ENCODE measurements around the gene XIRP1.

Gene XIRP1

DNA sequence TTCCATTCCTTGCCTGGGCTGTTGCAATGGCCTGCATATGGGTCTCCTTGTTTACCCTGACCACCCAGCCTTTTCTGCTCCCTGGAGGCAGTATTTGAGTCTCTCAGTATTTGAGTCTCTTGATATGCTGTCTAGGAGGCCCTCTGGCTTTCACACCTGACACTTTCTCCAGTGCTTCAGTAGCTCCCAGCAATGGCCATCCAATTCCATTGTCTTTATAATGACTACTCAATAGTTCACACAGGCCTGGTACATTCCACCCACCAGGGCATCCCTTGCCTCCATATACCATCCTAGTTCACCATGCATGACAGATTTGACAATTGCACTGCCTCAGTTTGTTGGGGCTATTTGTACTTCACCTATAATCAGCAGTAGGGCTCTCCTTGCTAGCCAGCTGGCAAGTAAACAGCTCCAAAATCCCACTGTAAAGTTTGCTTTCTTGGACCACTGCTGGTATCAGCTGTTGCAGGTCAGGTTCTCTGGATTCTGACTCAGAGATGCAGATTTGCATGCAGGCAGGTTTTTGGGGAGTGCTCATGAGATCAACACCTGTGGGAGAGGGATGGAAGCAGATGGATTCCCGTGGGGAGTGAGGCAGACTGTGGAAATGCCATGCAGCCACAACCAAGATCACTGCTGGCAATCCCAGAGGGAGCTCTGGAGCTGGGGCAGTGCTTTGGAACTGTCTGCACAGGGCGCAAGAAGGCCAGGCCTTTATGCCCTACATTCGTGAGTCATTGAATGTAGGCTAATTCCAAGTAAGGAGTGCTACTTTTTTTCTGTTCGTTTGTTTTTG lies 19.1 kb upstream of the XIRP1 start:
- in situ Hi-C loops (cut with MboI; ENCODE audit: low pct_unique_long_range_greater_than_20kb, low sequenced_read_pairs): no loop called here
- no peak for DNase-seq

DNA sequence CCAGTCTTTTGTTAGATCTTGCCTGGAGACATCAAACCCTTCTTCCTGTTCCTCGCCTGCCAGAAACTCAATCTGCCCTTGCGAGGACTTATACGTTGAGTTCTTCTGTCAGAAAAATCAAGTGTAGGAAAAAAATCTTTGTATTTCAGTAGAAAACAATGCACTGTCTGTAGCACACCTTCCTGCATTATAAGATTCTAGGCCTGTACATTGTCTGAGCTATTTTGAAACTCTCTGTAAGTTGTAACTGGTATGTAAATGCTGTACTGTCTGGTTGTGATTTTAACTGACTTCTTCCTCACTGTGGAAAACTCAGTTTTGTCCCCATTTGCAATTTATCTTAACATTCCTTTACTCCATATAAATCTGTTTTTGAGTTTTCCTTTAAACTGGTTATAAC lies 17.7 kb upstream of the XIRP1 start:
- in situ Hi-C loops (cut with MboI; ENCODE audit: low pct_unique_long_range_greater_than_20kb, low sequenced_read_pairs): no loop called here
- no peak for DNase-seq

DNA sequence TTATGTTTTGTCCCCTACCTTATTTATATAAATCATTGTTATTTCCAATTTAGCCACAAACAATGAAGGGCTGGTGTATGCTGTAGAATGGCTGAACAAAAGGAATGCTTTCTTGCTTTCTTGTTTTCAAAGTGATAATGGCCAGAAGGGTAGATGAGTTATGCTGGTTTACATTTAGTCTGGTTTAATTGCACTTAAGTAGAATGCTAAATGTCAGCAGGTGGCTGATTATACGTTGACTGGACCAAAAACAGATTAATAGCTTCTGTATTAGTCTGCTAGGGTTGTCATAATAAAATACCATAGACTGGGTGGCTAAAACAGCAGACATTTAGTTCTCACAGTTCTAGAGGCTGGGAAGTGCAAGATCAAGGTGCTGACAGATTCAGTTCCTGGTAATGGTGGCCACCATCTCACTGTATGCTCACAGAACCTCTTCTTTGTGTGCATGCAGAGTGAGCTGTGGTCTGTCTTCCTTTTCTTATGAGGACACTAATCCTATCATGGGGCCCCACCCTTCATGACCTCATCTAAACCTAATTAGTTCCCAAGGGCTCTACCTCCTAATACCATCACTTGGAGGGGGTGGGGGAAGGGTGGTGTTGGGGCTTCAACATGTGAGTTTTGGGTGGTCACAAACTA lies 17.1 kb upstream of the XIRP1 start:
- in situ Hi-C loops (cut with MboI; ENCODE audit: low pct_unique_long_range_greater_than_20kb, low sequenced_read_pairs): no loop called here
- DNase-seq: no peak

DNA sequence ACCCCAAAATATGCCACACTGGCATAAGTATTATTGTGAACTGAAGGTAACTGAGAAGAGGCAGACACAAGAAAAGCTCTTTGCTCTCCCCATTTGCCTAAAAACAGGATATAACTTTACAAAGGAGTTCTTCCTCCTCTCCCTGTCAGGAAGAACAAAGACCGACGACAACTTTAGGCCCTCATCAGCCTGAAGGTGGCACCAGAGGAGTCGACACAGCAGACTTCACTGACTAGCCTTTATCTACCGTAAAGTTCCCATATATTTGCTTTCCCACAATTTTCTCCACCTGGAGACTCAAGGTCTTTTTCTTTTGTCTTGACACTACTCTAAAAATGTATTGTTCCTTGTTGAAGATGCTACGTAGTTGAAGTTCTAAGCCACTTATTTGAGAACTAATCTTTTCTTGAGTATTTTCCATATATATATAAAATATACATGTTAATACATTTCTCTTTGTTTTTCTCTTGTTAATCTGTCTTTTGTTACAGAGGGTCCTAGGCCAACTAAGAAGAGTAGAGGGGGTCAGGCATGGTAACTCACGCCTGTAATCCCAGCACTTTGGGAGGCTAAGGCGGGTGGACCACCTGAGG lies 16.2 kb upstream of the XIRP1 start:
- in situ Hi-C loops (cut with MboI; ENCODE audit: low pct_unique_long_range_greater_than_20kb, low sequenced_read_pairs): no loop called here

DNA sequence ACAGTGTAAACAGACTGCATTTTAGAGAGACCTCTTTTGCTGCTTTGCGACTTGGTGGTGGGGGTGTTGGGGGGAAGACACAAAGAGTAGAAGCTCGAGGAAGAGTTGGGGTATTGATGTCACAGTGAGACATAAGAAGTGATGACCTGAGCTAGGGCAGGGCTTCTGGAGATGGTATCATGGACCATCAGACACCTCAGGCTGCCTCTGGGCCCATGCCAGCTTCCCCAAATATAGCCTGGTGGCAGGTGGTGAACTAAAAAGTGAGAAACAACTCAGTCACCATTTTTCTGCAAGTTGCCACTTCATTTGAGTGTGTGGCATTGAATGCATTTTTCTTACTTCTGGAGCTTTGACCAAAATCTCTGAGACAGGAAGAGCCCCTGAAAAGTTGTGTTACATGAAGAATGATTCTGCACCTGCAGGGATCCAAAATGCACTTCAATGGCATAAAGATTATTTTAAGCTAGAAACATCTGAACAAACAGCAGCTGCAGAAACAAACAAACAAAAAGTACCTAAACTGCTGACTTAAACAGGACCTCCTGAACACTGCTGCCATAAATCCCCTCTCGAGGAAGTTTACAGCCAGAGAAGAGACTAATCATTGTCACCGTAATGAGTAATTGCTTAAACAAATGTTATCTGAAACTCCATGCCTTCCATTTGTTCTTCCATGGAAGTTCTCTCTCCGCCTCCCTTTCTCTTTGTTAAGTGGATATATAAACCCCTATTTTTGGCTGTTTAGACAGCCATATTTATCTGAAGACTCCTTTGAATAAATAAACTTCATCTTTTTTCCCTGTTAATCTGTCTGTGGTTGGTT lies 15.2 kb upstream of the XIRP1 start:
- in situ Hi-C loops (cut with MboI; ENCODE audit: low pct_unique_long_range_greater_than_20kb, low sequenced_read_pairs): no loop called here
- DNase-seq: no peak

More for the DNA sequence above, 16.2 kb upstream of the XIRP1 start:
- peak; percentile 70 for DNase-seq

DNA sequence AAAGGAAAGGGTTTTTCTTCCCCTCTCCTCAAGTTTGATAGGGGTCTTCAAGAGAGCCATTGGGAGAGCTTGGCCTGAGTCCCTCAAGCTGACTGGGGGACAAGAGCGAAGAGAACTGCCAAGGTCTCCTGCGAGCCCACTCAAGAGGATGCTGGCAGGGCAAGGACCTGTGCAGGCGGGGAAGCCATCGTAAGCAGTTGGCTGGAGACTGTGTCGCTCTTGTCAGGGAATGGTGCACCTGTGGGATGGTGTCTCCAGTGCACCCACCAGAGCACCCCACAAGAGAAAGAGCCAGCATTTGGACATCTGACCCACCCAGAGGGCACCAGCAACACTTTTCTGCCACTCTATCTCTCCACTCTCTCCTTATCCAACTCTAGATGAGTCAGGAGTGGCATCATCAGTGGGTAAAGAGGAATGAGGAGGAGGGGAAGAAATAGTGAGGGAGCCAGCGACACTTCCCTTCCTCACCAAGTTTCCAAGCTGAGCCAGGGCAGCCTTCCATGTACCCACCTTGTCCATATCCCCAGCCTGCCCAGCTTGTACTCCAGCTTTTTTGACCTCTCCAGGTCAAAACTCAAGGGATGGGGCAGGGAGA lies 13.6 kb upstream of the XIRP1 start:
- no peak for DNase-seq
- in situ Hi-C loops (cut with MboI; ENCODE audit: low pct_unique_long_range_greater_than_20kb, low sequenced_read_pairs): no loop called here

DNA sequence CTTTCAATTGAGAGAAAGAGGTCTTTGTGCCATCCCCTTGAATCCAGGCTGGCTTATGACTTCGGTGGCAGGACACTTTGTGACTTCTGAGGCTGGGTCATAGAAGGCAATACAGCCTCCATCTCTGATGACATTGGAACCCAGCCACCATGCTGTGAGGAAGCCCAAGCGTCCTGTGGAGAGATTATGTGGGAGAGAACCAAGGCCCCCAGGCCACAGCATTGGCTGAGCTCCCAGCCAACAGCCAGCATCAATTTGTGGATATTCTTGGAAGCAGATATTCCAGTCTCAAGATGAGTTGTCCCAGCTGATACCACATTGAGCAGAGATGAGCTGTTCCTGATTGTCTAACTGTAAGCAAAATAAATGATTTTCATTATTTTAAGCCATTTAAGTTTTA lies 12.7 kb upstream of the XIRP1 start:
- no peak for DNase-seq
- in situ Hi-C loops (cut with MboI; ENCODE audit: low pct_unique_long_range_greater_than_20kb, low sequenced_read_pairs): no loop called here

DNA sequence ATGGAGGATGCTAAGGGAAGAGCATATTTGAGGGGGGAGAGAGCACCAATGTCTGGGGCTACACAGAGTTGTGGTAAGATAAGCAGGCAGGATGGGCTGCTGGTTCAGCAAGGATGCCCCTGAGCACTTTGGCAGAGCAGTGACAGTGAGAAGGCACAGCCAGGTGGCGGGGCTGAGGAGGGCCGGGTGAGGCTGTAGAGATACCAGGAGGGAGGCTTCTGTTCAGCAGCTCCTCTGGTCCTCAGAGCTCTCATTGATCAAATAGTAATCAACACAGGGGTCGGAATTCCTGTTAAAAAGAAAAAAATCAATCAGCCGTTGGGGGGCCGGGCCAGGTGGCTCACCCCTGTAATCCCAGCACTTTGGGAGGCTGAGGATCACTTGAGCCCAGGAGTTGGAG lies 11.5 kb upstream of the XIRP1 start:
- no peak for DNase-seq
- in situ Hi-C loops (cut with MboI; ENCODE audit: low pct_unique_long_range_greater_than_20kb, low sequenced_read_pairs): no loop called here

DNA sequence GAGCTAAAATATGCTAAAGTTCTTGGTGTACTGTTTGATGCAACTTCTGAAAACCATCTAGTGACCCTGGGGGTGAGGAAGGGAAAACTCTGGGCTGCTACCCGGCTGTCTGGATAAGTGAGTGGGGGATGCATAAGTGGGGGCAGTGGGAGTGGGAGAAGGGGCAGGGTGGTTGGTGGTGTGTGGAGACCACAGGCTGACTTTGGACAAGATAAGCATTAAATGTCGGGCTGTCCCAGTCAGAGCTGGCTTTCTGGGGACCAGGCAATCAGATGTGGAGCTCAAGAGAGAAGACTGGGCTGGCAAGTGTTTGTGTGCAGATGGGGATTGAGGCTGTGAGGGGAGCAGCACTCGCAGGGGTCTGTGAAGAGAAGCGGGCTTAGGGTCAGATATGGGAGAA lies 11.0 kb upstream of the XIRP1 start:
- in situ Hi-C loops (cut with MboI; ENCODE audit: low pct_unique_long_range_greater_than_20kb, low sequenced_read_pairs): no loop called here
- DNase-seq: no peak

DNA sequence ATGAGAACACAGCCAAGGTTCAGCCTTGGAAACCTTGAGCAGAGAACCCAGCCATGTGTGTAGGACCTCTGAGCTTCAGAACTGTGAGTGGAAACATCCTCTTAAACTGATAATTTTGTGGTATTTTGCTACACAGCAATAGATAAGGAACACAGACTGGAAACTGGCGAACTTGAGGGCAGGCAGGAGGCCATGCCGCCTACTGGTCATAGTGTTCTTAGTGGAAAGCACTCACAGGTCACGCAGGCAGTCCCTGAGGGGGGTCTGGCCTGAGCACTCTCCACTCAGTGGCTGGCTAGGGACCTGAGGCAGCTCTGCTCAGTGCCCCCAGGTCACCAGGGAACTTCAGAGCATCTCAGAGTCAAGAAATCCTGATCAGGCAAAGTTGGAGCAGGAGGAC lies 9.7 kb upstream of the XIRP1 start:
- DNase-seq: no peak
- in situ Hi-C loops (cut with MboI; ENCODE audit: low pct_unique_long_range_greater_than_20kb, low sequenced_read_pairs): no loop called here

DNA sequence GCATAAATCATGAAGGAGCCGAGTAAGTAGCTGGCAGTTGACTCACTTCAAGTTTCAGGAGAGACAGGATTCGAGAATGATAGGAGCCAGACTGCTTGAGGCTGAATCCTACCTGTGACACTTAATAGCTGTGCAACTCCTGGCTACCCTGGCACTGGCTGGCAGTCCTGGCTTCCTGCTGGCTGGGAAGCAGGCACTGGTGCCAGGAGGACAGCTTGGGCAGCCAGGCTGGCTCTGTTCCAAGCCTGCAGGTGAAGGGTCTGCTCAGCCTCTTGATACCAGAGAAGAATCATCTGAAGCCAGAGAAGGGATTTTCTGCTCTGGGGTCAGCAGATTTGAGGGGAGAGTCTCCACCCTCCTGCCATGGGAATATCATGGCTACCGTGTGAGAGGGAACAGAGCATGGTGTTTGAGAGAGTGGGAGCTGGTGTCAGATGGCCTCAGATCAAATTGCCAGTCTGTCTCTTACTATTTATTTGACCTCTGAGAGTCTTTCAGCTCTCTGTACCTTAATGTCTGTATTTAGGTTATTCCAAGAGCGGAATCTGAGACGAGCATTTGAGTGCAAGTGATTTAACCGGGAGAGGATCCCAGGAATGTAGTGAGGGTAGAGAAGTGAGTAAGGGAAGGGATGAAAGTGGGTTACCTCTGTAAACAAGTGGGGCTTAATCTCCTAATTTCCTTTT lies 4.4 kb upstream of the XIRP1 start:
- DNase-seq: no peak
- in situ Hi-C loops (cut with MboI; ENCODE audit: low pct_unique_long_range_greater_than_20kb, low sequenced_read_pairs): loop anchor here (10.0 to 25.0 kb wide), 2 partner anchors 88 to 190 kb away; partner anchors contain the start of genes CX3CR1 and SLC25A38

DNA sequence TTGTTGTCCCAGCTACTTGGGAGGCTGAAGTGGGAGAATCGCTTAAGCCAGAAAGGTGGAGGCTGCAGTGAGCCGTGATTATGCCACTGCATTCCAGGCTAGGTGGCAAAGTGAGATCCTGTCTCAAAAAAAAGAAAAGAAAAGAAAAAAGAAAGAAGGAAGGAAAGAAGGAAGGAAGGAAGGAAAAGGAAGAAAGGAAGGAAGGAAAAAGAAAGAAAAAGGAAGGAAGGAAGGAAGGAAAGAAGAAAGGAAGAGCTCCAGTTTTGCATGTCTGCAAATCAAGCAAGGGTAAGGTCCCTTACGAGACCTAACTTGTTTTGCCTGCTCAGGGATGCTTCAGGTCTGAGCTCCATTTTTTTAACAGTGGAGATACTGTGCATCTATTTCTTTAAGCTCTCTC lies 3.6 kb upstream of the XIRP1 start:
- no peak for DNase-seq
- in situ Hi-C loops (cut with MboI; ENCODE audit: low pct_unique_long_range_greater_than_20kb, low sequenced_read_pairs): loop anchor here (10.0 to 25.0 kb wide), 2 partner anchors 89 to 191 kb away; partner anchors contain the start of genes CX3CR1 and SLC25A38

DNA sequence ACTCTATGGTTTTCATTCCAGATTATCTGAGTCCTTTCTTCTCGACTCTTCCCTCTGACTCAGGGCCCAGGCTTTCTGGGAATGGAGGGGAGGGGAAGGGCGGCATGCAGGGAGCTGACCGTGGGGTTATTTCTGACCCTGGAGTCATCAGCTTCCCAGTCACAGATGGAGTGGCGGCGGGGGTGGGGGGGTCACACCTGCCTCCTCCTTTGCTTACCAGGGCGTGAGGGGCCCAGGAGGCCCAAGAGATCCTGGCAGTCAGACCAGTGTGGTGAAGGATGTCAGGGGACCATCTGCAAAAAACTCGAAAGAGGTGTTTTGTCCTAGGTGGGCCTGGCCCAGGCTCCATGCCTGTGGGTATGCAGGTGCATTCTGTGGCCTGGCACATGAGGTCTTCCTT lies 996 bp upstream of the XIRP1 start:
- DNase-seq: no peak
- in situ Hi-C loops (cut with MboI; ENCODE audit: low pct_unique_long_range_greater_than_20kb, low sequenced_read_pairs): loop anchor here (10.0 to 25.0 kb wide), 2 partner anchors 91 to 194 kb away; partner anchors contain the start of genes CX3CR1 and SLC25A38

DNA sequence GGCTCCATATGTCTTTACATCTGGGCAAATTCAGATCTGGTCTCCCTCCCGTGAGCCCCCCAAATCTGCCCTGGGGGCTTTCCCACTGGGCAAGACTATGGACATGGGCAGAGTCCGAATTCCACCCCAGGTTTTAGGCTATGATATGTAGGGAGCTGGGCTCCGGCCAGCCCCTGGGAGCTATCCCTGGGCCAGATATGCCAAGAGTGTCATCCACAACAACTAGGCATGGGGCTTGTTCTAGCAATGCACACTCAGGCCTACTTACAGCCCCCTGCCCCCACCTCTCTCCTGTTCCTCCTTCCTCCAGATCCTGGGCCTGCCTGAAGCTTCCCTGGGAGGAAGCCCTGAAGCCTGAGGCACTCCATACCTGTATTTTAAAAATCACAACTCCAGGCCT lies 622 bp downstream of the XIRP1 start:
- in situ Hi-C loops (cut with MboI; ENCODE audit: low pct_unique_long_range_greater_than_20kb, low sequenced_read_pairs): loop anchor here (10.0 to 25.0 kb wide), 2 partner anchors 93 to 196 kb away; partner anchors contain the start of genes CX3CR1 and SLC25A38
- DNase-seq: no peak

DNA sequence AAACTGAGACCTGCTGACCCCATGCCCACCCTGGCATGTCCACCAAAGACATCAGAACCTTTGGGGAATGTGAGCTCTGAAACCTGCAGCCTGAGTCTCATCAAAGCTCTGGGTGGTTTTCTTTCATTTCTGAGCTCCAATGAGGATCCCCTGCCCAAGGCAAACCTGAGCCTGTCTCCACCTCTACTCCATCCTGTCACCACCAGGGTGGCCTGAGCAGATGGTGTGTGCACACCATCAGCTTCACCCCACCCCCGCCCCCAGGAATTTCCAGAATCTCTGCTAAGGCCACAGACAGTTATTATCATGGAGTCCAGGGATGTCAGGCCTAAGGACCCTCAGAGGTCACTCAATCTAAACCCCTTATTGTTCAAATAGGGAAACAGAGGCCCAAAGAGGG lies 1.3 kb downstream of the XIRP1 start:
- in situ Hi-C loops (cut with MboI; ENCODE audit: low pct_unique_long_range_greater_than_20kb, low sequenced_read_pairs): loop anchor here (10.0 to 25.0 kb wide), 2 partner anchors 94 to 196 kb away; partner anchors contain the start of genes CX3CR1 and SLC25A38
- DNase-seq: no peak

DNA sequence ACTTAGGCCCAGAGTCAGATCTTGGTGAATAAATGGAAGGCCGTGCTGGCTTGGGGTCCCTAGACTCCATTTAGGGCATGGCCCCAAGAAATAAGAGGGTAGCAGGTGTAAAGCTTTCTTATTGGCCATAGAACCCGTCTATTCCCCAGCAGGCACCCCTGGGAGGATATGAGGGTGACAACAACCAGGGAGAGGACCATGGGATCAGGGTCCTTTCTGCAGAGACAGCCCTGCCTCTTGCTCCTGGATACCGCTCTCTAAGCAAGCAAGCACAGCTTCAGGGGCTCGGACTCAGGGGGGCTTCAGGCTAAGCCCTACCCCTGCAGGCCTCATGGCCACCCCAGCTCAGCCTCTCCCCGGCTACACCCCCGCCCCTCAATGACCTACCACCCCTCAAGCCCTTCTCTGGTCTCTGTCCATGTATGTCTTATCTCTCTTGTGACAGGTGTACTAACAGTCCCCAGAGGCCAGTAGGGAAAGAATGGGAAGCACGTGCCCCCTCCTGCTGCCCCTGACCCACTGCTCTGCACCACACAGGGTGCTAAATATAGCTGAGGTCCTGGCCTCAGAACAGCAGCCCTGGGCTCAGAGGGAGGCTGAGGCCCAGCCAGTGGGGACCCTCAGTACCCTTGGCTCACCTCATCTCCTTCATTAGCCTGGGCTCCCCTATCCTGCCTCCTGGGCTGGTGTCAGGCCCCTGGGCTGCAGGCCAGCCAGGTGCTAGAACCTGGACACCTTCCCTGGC lies 1.9 kb downstream of the XIRP1 start:
- in situ Hi-C loops (cut with MboI; ENCODE audit: low pct_unique_long_range_greater_than_20kb, low sequenced_read_pairs): loop anchor here (10.0 to 25.0 kb wide), 2 partner anchors 94 to 197 kb away; partner anchors contain the start of genes CX3CR1 and SLC25A38
- DNase-seq: no peak

DNA sequence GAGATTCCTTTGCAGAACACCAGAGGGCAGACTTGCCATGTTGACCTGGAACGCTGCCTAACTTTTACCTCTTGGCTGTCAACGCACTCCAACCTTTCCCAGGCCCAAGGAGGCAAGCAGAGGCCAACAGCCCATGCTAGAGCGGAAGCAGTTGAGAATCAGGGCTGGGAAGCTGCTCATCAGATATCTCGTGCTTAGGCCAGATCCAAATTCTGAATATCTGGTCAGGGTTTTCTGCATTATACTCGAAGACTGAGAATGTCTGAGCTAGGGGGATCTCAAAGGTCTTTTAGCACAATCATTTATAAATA lies 2.5 kb downstream of the XIRP1 start:
- peak; percentile 82 for DNase-seq
- in situ Hi-C loops (cut with MboI; ENCODE audit: low pct_unique_long_range_greater_than_20kb, low sequenced_read_pairs): loop anchor here (10.0 to 25.0 kb wide), 2 partner anchors 95 to 197 kb away; partner anchors contain the start of genes CX3CR1 and SLC25A38
